Posterior vena cava (tissue), 2 donors: ENCODE results near the gene RUBCNL. TPM values are rescaled to one million over a fixed set of nuclear protein-coding genes. Genes with fewer than 3 reads are reported as not detected.
"Not testable (repeated sequence)": the region's sequence is repeated elsewhere in the genome, so short reads cannot be mapped to it uniquely, and the experiment has no call there.

ENCODE experiments used
- DNase-seq: peaks from one replicate; pipeline ENCODE4 v3.0.0-alpha.2; 2020; ENCODE audit warnings: low spot score
- intact Hi-C, 2 donors: fragments of 100-400 bp; cut with DNase I; formaldehyde crosslinking; loops; one replicate each; pipeline versions ENCODE4 v1.14.1 to v1.14.2; 2022 to 2023
- long read RNA-seq, 2 donors: library from polyadenylated mRNA; unstranded; transcript quantifications; one replicate each; pipeline ENCODE4 v2.0.0, GENCODE V29; 2020 to 2021
- total RNA-seq, 2 donors: library from RNA; stranded (reverse); fragmentation: NEBNext Ultra II Directional; extraction: Animal tissue kit (Norgen Biotek cat#: 25700); gene quantifications; one replicate each; pipeline ENCODE4 v1.2.1, GENCODE V29; 2021
- donor health status: DM: yes; HTN: yes; CAD: no.
- donor health status: DM: yes; HTN: yes; CAD: no.

Gene RUBCNL, protein sequence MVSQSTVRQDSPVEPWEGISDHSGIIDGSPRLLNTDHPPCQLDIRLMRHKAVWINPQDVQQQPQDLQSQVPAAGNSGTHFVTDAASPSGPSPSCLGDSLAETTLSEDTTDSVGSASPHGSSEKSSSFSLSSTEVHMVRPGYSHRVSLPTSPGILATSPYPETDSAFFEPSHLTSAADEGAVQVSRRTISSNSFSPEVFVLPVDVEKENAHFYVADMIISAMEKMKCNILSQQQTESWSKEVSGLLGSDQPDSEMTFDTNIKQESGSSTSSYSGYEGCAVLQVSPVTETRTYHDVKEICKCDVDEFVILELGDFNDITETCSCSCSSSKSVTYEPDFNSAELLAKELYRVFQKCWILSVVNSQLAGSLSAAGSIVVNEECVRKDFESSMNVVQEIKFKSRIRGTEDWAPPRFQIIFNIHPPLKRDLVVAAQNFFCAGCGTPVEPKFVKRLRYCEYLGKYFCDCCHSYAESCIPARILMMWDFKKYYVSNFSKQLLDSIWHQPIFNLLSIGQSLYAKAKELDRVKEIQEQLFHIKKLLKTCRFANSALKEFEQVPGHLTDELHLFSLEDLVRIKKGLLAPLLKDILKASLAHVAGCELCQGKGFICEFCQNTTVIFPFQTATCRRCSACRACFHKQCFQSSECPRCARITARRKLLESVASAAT
- 1 to 10 TPM; 3.6 to 5.3 TPM for total RNA-seq
- long read RNA-seq, donor 1, partial matches to known transcripts, result 0 of 1 reads
- long read RNA-seq, donor 1, other reads (novel, unspliced or antisense), result 1 of 1 reads
- long read RNA-seq, donor 2, partial matches to known transcripts, result 0 of 5 reads
- long read RNA-seq, donor 2, other reads (novel, unspliced or antisense), result 3 of 5 reads

- intact Hi-C loops, result no loop called here
- DNase-seq, result peak; percentile 89
Measured at GRCh38 chr13:46387064-46387851, at the start of gene RUBCNL. Gene RUBCNL (minus strand): TSS chr13:46387252. CDS start chr13:46372475, 14,777 bp downstream.

DNA sequence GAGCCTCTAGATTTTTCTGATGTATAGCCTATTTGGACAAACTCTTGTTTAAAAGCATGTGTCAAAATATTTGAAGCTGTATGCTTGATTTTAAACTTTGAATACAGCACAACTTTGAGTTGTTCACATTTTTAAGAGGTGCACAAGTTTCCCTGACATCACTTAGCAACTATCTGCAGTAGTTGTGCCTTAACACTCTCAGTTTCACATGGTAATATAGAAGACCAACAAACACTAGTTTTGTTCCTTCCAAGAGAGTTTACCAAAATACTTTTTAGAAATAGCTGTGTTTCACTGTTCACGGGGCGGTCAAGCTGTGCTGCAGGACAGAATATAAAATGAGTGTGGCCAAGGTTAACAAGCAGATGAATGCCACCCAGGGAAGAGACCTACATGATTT is 42.5 kb upstream of the RUBCNL start:
- intact Hi-C loops, DNase-seq: not testable (repeated sequence)

DNA sequence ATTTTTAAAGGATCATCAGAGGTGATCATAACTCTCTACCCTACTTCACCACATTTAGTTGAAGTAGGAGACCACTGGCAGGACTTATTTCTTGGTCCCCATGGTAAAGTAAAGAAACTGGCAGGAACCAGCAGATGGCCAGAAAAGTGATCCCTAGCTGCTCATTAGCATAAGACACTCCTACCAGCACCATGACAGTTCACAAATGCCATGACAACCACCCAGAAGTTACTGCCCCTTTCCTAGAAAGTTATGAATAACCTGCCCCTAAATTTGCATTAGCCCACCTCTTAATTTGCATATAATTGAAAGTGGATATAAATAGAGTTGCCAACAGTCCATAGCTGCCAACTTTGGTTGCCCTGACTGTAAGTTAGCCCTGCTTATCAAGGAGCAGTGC is 18.4 kb upstream of the RUBCNL start:
- DNase-seq, result no peak
- intact Hi-C loops, result no loop called here

DNA sequence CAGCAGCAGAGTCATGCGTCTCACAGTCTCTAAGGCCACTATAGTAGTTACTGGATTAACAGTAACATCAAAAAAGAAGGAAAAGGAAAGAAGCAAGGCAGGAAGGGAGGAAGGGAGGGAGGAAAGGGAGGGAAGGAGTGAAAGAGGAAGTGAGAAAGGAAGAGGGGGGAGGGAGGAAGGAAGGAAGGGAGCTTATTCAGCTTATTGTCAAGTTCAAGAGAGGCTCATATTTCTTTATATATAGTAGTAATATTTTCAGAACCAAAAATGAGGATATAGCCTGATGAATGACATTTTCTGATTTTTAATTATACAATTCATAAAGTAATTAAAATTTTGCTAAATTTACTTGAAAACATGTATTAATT is 17.7 kb upstream of the RUBCNL start:
- intact Hi-C loops, result loop anchor here in 1 of 2 donors (5.0 kb wide), 1 partner anchor 1037 kb away; no protein-coding TSS in a partner anchor
- no peak for DNase-seq

GRCh38 chr13:46403851-46404732 is 17.0 kb upstream of the RUBCNL start:
- no peak for DNase-seq
- intact Hi-C loops, result loop anchor here in 1 of 2 donors (5.0 kb wide), 1 partner anchor 1037 kb away; no protein-coding TSS in a partner anchor

- DNase-seq, result no peak
- intact Hi-C loops, result loop anchor here in 1 of 2 donors (5.0 kb wide), 1 partner anchor 1035 kb away; no protein-coding TSS in a partner anchor
Measured at GRCh38 chr13:46402178-46402577, 15.1 kb upstream of the RUBCNL start.

- intact Hi-C loops, result loop anchor here in 1 of 2 donors (5.0 kb wide), 1 partner anchor 1034 kb away; no protein-coding TSS in a partner anchor
Measured at GRCh38 chr13:46401432-46401831, 14.4 kb upstream of the RUBCNL start.

DNA sequence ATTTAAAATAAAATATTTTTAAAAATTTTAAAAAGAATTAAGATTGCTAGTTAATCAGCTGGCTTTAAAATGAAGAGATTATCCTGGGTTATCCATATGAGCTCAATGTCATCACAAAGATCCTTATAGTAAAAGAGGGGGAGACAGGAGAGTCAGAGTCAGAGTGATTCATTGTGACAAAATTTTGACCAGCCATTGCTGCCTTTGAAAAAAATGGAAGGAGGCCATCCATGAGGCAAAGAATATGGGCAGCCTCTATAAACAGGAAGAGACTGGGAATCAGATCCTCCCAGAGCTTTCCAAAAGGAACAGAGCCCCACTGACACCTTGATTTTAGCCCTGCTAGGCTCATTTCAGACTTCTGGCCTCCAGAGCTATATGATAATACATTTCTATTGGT is 9.3 kb upstream of the RUBCNL start:
- DNase-seq, result no peak
- intact Hi-C loops, result no loop called here

More at GRCh38 chr13:46401432-46401831, 14.4 kb upstream of the RUBCNL start:
- DNase-seq, result no peak

DNA sequence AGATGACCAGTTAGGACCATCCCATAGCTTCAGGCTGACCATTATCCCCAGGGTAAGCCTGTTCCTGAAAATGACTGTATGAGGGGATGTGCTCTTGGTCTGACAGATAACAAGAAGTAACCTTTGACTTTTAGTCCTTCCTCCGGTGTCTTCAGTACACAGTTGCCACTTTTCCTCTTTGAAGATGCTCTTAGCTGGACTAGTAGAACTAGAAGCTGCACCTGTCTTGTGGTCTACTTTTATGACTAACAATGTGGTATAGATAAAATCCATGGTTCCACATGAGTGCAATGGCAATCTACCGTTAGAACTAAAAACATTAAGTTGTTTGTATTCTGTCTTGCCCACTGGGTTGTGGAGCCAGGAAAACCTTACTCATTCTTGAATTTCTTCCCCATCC is 5.9 kb upstream of the RUBCNL start:
- DNase-seq, result no peak
- intact Hi-C loops, result no loop called here

DNA sequence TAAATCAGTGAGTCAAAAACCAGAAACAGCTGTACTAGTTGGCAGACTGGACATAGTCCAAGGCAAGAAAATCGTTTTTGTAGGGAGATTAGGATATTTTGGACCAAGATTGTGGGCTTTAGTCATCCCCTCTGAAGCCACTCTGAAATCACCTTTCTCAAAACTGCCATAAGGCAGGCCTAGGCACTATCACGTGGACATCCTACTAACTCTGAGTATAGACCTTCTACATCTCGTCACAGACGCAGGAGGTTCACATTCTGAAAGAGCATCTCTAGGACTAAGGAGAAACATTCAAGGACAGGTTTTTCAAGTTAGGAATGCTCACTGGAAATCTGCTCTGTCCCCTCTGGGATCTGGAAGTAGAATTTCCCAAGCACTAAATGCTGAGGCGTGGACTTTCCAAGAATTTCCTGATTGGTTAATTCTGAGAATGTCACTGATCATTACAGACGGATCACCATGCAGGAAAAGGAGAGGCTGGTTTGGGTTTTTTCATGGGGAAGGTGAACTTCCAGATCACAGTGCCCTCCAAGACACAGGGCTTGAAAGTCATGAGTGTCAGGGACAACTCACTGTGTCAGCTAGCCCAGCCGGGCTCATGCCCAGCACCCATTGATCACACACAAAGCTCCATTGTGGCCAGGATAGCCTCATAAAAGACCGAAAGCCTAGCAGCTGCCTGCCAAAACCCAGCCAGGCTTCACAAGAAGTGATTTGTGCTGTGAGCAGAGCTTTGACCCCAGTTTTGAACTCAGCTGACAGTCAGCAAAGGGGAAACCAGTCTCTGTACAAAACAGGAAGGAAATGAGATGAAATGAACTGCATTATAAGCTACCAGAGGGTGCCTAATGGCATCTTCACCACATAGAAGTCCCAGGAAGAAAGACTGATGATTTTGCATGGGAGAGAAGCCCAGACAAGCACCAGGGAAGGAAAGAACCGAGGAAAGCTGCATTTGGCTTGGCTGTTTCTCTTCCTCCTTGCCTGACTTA is 2.7 kb upstream of the RUBCNL start:
- DNase-seq, result no peak
- intact Hi-C loops, result no loop called here

DNA sequence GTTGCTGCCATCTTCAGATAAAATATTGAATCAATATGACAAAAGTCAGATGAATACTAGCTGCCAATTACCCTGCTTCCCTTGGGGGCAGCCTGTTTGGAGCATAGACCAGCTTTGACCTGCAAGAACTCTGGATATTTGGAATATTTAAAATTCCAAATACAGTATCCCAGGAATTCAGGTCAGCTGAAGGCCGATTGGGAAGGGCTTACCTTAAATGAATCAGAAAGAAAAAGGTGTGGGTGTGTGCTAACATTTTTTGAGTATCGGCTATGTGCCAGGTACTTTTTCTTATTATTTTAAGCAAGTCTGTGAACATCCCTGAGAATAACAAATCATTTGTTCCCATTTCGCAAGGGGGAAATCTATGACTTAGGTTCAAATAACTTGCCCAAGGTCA is 1.8 kb upstream of the RUBCNL start:
- DNase-seq, result no peak
- intact Hi-C loops, result no loop called here

GRCh38 chr13:46388308-46388707 is 1.3 kb upstream of the RUBCNL start:
- intact Hi-C loops, result no loop called here
- DNase-seq, result no peak

GRCh38 chr13:46386392-46387063 is 524 bp downstream of the RUBCNL start:
- intact Hi-C loops, result no loop called here

DNA sequence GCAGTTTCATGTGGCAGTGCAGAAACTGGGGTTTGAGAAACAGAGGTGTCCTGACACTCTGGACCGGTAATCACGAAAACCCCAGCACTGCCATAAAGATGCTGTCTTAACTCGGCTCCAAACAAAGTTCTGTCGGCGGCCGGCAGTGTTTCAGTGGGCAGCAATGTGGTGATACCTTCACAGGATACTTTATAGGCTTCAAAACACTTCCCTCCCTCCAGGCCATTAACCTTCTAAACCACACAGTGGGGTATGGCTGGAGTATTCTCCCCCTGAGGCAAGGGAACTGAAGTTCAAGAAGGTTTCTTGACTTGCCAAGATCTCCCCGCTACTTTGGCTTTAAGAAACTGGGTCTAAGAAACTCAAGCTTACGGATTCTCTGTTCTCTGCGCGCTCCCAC is 1.1 kb downstream of the RUBCNL start:
- DNase-seq, result no peak
- intact Hi-C loops, result no loop called here

More at GRCh38 chr13:46386392-46387063, 524 bp downstream of the RUBCNL start:
- no peak for DNase-seq

GRCh38 chr13:46383383-46383782 is 3.7 kb downstream of the RUBCNL start:
- DNase-seq, result no peak
- intact Hi-C loops, result no loop called here

- DNase-seq, result no peak
- intact Hi-C loops, result no loop called here
Measured at GRCh38 chr13:46382224-46382623, 4.8 kb downstream of the RUBCNL start.

- DNase-seq, result no peak
- intact Hi-C loops, result no loop called here
Measured at GRCh38 chr13:46380242-46380641, 6.8 kb downstream of the RUBCNL start.
